HepG2 (cell line): ENCODE data around the gene VAPB. TPM values are rescaled to one million over a fixed set of nuclear protein-coding genes. Genes with fewer than 3 reads are reported as not detected.

ENCODE experiments used
- ARNT2 ChIP-seq: sonication (generic); formaldehyde crosslinking; IDR thresholded peaks from 2 replicates; pipeline ENCODE4 v1.8.0; 2022; ENCODE audit warnings: mild to moderate bottlenecking, low read depth, missing genetic modification reagents, moderate library complexity
- CREM ChIP-seq, 2 experiments: sonication (generic) in 1 of 2; formaldehyde crosslinking in 1 of 2; IDR thresholded peaks; 2 replicates each; pipeline versions ENCODE4 v1.4.0 to v1.6.1; 2016 to 2020; ENCODE audit warnings: antibody characterized with exemption in 1 of 2, mild to moderate bottlenecking in 1 of 2, missing genetic modification reagents in 1 of 2
- DPF2 ChIP-seq: sonication (generic); formaldehyde crosslinking; IDR thresholded peaks from 2 replicates; pipeline ENCODE4 v1.4.0; 2020; ENCODE audit warnings: mild to moderate bottlenecking, low read depth, missing genetic modification reagents, borderline replicate concordance
- ELF4 ChIP-seq: sonication (generic); formaldehyde crosslinking; IDR thresholded peaks from 2 replicates; pipeline ENCODE4 v1.5.0; 2020; ENCODE audit warnings: missing genetic modification reagents, mild to moderate bottlenecking, moderate library complexity, borderline replicate concordance
- ETV5 ChIP-seq: IDR thresholded peaks from 2 replicates; pipeline ENCODE4 v1.6.1; 2018; ENCODE audit warnings: missing biosample characterization, missing genetic modification reagents, inconsistent platforms, borderline replicate concordance
- HIC2 ChIP-seq: sonication (generic); formaldehyde crosslinking; IDR thresholded peaks from 2 replicates; pipeline ENCODE4 v1.9.0; 2022; ENCODE audit warnings: low read depth, missing genetic modification reagents
- HMG20B ChIP-seq: conservative IDR thresholded peaks from 2 replicates; pipeline ENCODE4 v1.6.1; 2016; ENCODE audit warnings: missing genetic modification reagents, missing compliant biosample characterization
- IRF1 ChIP-seq: sonication (generic); formaldehyde crosslinking; IDR thresholded peaks from 2 replicates; pipeline ENCODE4 v1.4.0; 2020; ENCODE audit warnings: low read depth, mild to moderate bottlenecking, missing genetic modification reagents
- KLF9 ChIP-seq: IDR thresholded peaks from 2 replicates; pipeline ENCODE4 v1.6.1; 2016; ENCODE audit warnings: low read depth
- MXD1 ChIP-seq: sonication (generic); formaldehyde crosslinking; IDR thresholded peaks from 2 replicates; pipeline ENCODE4 v1.4.0; 2020; ENCODE audit warnings: mild to moderate bottlenecking, missing genetic modification reagents
- NFYB ChIP-seq: sonication (generic); formaldehyde crosslinking; IDR thresholded peaks from 2 replicates; pipeline ENCODE4 v1.4.0; 2020; ENCODE audit warnings: missing genetic modification reagents
- SAFB2 ChIP-seq: sonication (generic); formaldehyde crosslinking; IDR thresholded peaks from 2 replicates; pipeline ENCODE4 v1.5.1; 2020; ENCODE audit warnings: missing genetic modification reagents, low read depth, mild to moderate bottlenecking, borderline replicate concordance
- TOPORS ChIP-seq: sonication (generic); formaldehyde crosslinking; IDR thresholded peaks from 2 replicates; pipeline ENCODE4 v1.8.0; 2023; ENCODE audit warnings: mild to moderate bottlenecking, missing genetic modification reagents
- ZBTB25 ChIP-seq: IDR thresholded peaks from 2 replicates; pipeline ENCODE4 v1.6.1; 2018; ENCODE audit warnings: missing genetic modification reagents
- ZFP90 ChIP-seq: sonication (generic); formaldehyde crosslinking; IDR thresholded peaks from 2 replicates; pipeline ENCODE4 v1.8.0; 2022; ENCODE audit warnings: missing genetic modification reagents, mild to moderate bottlenecking, inconsistent platforms, borderline replicate concordance
- ZNF10 ChIP-seq: sonication (generic); formaldehyde crosslinking; IDR thresholded peaks from 2 replicates; pipeline ENCODE4 v1.4.0; 2020; ENCODE audit warnings: mild to moderate bottlenecking, low read depth, missing genetic modification reagents, borderline replicate concordance
- ZNF280D ChIP-seq: sonication (generic); formaldehyde crosslinking; IDR thresholded peaks from 2 replicates; pipeline ENCODE4 v1.5.1; 2020; ENCODE audit warnings: mild to moderate bottlenecking, missing genetic modification reagents
- ZNF414 ChIP-seq: sonication (generic); formaldehyde crosslinking; IDR thresholded peaks from 2 replicates; pipeline ENCODE4 v1.5.0; 2020; ENCODE audit warnings: missing genetic modification reagents
- ZNF451 ChIP-seq: sonication (generic); formaldehyde crosslinking; IDR thresholded peaks from 2 replicates; pipeline ENCODE4 v1.5.0; 2020; ENCODE audit warnings: mild to moderate bottlenecking, missing genetic modification reagents
- ZNF530 ChIP-seq: sonication (generic); formaldehyde crosslinking; IDR thresholded peaks from 2 replicates; pipeline ENCODE4 v1.5.0; 2020; ENCODE audit warnings: low read depth, mild to moderate bottlenecking, missing genetic modification reagents
- ZNF761 ChIP-seq: sonication (generic); formaldehyde crosslinking; conservative IDR thresholded peaks from 2 replicates; pipeline ENCODE4 v1.4.0; 2020; ENCODE audit warnings: mild to moderate bottlenecking, missing genetic modification reagents
- polyA plus RNA-seq, 8 experiments: library from polyadenylated mRNA; depleted of rRNA in 3 of 8; stranded (reverse) in 7 of 8; unstranded in 1 of 8; fragments of >200 nt; fragmentation: Illumina TruSeq in 4 of 8; extraction: Trizol in 4 of 8; gene quantifications; 2 replicates each; pipeline versions ENCODE4 v1.2.1 to v1.2.3, GENCODE V29; 2011 to 2016; ENCODE audit warnings: low read depth in 4 of 8, missing spikeins in 1 of 8, mixed read lengths in 1 of 8; ENCODE audit not compliant: insufficient read depth in 1 of 8
- total RNA-seq, 5 experiments: library from RNA; depleted of rRNA; stranded (reverse); fragments of >200 nt; fragmentation: Illumina TruSeq; extraction: Trizol; gene quantifications; 2 replicates each; pipeline ENCODE4 v1.2.3, GENCODE V29; 2016; ENCODE audit warnings: low read depth in 1 of 5

VAPB gene
- total and polyA plus RNA-seq, 2 of the 13 experiments (the other 11 are each of a cell fraction or from before 2014, with no cell fraction given), result 18.6 to 48.5 TPM

- TF ChIP-seq ZNF414 (CRISPR knock-in tag) (peak; percentile 88), ETV5 (peak; percentile 57; the same call in 1 of the 2 replicates), DPF2 (CRISPR knock-in tag) (0 out of 2 replicates have a peak, but pooled peaks have one; percentile 30), ZNF761 (CRISPR knock-in tag) (peak; percentile 89; the same call in 1 of the 2 replicates), IRF1 (CRISPR knock-in tag) (no peak), HIC2 (CRISPR knock-in tag) (no peak), ZBTB25 (CRISPR knock-in tag) (0 out of 2 replicates have a peak, but pooled peaks have one; percentile 75), ZNF10 (CRISPR knock-in tag) (peak; percentile 11; the same call in 1 of the 2 replicates), SAFB2 (CRISPR knock-in tag) (peak; percentile 73; the same call in 1 of the 2 replicates), HMG20B (CRISPR knock-in tag) (no peak), CREM (IDR thresholded peaks at IDR 0.05) (0 out of 2 replicates have a peak, but pooled peaks have one; percentile 18), CREM (CRISPR knock-in tag; IDR thresholded peaks at IDR 0.05) (no peak), TOPORS (CRISPR knock-in tag) (peak; percentile 96), KLF9 (CRISPR knock-in tag) (no peak), ZNF530 (CRISPR knock-in tag) (no peak), ZNF451 (CRISPR knock-in tag) (0 out of 2 replicates have a peak, but pooled peaks have one; percentile 62), NFYB (CRISPR knock-in tag) (peak; percentile 60), ARNT2 (CRISPR knock-in tag) (peak; percentile 97), MXD1 (CRISPR knock-in tag) (peak; percentile 92), ELF4 (CRISPR knock-in tag) (no peak), ZFP90 (CRISPR knock-in tag) (no peak), ZNF280D (CRISPR knock-in tag) (no peak)
These were observed at the start of gene VAPB (continued) for GRCh38 chr20:58388882-58389323.
